ENCODE data around the gene SP100. TPM values are rescaled to one million over a fixed set of nuclear protein-coding genes. Genes with fewer than 3 reads are reported as not detected.
"Not testable (repeated sequence)": the region's sequence is repeated elsewhere in the genome, so short reads cannot be mapped to it uniquely, and the experiment has no call there.

The SP100 gene
- total RNA-seq, 1 experiment from 2014 or later, result 37.2 TPM

DNA sequence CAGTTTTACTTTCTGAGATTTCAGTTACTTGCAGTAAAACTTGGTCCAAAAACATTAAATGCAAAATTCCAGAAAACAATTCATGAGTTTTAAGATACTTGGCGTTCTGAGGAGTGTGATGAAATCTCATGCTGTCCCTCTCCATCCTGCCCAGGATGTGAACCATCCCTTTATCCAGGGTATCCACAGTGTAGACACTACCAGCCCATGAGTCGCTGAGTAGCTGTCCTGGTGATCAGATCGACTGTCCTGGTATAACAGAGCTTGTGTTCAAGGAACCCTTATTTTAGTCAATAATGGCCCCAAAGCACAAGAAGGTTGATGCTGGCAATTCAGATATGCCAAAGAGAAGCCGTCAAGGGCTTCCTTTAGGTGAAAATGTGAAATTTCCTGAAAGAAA, 3.2 kb downstream of the SP100 start:
- DNase-seq (ENCODE audit: low read depth), result no peak

DNA sequence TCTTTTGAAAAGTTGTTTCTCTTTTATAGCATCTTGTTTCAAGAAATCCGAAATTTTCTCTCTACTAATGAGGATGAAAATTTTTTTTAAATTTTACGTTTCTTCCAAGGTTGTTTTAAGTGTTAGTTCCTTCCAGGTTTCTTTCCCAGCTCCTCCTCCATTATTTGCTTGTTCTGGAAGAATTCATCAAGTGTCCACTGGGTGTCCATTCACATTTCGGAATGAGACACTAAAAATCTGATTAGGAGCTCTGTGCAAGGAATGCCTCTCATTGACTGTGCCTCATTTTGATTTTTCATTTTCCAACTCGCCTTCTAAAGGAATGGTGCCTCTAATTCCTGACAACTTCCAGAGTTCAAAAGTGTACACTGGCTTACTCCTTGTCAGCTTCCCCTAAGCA, 6.1 kb downstream of the SP100 start:
- no peak for DNase-seq (ENCODE audit: low read depth)

DNA sequence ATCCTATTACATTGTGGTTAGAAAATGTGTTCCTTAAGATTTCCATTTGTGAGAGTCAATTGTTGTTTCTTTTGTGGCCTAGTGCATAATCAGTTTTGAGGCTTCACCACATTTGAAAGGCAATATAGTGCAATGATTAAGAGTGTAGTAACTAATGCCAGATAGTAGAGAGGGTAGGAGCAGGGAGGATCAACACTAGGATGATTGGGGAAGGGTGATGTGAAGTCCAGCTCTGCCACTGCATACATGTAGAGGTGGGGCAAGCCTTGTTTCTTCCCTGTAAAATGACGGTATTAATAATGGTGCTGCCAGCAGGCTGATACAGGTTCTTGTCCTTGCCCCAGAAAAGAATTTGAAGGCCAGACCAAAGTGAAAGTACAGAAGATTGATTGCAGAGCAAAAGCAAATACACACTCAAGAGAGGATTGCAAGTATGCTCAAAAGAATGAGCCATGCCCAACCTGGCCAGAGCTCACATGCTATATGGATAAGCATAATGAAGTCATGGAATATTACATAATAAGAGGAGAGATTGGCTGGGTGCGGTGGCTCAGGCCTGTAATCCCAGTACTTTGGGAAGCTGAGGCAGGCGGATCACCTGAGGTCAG, 8.0 kb downstream of the SP100 start:
- no peak for DNase-seq (ENCODE audit: low read depth)

DNA sequence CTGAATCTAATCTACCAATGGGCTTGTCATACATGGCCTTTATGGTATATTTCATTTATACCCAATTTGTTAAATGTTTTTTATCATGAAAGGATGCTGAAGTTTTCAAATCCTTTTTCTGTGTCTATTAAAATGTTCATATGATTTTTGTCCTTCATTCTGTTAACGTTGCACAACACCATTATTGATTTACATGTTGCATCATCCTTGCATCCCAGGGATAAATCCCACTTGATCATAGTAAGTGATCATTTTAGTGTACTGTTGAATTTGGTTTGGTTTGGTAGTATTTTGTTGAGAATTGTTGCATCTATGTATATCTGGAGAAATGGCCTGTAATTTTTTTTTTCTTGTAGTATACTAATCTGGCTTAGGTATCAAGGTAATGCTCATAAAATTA, 9.4 kb downstream of the SP100 start:
- DNase-seq (ENCODE audit: low read depth), result no peak

DNA sequence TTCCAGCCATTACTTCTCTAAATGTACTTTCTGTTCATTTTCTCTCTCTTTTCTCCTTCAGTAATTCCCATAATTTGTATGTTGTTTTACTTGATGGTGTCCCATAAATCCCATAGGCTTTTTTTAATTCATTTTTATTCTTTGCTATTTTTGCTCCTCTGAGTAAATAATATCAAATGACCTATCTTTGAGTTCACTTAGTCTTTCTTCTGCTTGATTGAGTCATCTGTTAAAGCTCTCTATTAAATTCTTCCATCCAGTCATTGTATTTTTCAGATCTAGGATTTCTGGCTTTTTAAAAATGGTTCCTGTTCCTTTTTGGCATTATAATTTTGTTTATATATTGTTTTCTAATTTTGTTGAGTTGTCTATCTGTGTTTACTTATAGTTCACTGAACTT, 13.5 kb downstream of the SP100 start:
- DNase-seq (ENCODE audit: low read depth), result no peak

DNA sequence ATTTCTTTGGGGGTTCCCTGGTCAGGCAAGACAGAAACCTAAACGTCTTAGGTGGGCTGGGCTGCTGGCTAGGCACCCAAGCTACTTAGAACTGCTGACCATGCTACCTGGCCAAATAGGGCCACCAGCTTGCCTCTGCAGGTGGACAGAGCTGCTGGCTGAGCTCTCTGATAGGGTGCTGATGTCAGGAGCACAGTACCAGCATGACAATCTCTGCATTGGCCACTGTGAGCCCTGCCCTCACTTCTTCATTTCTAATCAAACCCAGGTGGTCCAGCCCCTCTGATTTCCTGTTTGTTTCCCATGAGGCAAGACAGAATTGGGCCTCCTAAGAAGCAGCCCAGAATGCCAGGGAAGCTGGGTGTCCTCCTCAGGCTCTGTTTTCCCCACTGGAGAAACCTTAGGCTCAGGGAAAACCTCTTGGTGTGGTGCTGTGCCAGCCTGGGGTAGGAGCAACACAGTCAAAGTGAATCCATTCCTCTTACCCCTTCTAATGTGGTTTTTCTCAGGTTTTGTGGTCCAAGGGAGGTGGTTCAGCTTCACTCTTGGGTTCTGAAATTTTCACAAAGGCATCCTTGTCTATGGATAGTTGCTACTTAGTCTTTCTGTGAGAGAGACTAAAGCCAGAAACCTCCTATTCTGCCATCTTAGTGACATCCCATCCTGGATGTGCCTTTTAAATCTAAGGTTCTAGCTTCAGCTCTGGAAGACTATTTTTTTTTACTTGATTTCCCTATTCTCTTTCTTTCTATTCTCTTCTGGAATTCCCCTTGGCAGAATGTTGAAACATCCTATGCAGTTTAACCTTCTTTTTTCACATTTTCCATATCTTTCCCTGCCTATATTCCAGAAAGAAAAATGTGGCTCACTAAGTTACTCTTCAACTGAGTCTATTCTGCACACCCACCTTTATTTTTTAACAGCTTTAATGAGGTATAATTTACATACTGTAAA, 15.2 kb downstream of the SP100 start:
- DNase-seq (ENCODE audit: low read depth), result no peak

DNA sequence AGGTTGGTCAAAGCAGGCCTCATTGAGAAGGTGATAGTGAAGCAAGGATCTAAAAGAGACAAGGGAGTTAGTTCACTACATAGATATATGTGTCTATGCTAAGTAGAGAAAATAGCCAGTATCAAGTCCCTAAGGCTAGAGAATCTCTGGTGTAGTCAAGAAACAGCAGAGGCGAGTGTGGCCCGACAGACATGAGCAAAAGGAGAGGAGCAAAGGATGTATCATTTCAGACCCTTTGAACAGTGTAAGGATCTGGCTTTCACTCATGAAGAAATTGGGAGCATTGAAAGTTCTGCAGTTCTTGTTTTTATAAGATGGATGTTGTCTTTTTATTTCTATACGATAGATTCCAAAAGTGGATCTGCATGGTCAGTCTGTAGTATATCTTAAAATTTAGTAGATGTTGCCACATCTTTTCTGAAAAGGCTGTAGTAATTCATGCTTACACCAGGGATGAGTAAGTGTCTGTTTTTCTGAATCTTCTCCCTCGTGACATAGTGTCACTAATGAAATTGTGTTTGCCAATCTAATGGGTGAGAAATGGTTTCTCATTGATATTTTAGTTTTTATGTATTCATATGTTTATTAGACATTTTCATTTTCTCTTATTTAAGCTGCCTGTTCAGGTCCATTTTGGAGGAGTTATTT, 18.8 kb downstream of the SP100 start:
- DNase-seq (ENCODE audit: low read depth), result no peak

DNA sequence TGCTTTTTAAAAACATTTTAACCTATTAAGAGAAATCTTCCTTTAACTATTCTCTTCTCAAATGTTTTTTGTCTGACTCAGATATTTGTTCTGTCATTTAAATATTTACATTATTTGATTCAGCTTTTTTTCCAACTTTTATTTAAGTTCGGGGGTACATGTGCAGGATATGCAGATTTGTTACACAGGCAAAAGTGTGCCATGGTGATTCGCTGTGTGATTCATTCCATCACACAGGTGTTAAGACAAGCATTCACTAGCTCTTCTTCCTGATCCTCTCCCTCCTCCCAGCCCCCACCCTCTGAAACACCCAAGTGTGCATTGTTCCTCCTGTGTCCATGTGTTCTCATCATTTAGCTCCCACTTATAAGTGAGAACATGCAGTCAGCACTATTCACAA, 19.4 kb downstream of the SP100 start:
- DNase-seq (ENCODE audit: low read depth), result no peak

DNA sequence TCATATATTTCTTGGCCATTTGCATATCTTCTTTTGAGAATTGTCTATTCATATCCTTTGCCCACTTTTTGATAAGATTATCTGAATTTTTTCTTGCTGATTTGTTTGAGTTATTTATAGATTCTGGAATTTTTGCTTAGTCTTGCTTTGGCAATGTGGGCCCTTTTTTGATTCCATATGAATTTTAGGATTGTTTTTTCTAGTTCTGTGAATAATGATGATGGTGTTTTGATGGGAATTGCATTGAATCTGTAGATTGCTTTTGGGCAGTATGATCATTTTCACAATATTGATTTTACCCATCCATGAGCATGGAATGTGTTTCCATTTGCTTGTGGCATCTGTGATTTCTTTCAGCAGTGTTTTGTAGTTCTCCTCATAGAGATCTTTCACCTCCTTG, 23.1 kb downstream of the SP100 start:
- DNase-seq (ENCODE audit: low read depth), result not testable (repeated sequence)

DNA sequence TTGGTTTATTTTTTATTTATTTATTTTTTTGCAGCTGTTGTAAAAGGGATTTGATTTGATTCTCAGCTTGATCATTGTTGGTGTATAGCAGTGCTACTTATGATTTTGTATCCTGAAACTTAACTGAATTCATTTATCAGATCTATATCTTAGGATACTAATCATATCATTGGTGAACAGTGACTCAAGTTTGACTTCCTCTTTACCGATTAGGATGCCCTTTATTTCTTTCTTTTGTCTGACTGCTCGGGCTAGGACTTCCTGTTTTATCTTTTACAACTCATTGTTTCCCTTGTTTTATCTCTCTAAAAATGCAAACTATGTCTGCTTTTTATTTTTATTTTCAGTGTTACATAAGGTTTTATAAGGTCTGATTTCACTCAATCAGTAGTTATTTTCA, 23.6 kb downstream of the SP100 start:
- no peak for DNase-seq (ENCODE audit: low read depth)

DNA sequence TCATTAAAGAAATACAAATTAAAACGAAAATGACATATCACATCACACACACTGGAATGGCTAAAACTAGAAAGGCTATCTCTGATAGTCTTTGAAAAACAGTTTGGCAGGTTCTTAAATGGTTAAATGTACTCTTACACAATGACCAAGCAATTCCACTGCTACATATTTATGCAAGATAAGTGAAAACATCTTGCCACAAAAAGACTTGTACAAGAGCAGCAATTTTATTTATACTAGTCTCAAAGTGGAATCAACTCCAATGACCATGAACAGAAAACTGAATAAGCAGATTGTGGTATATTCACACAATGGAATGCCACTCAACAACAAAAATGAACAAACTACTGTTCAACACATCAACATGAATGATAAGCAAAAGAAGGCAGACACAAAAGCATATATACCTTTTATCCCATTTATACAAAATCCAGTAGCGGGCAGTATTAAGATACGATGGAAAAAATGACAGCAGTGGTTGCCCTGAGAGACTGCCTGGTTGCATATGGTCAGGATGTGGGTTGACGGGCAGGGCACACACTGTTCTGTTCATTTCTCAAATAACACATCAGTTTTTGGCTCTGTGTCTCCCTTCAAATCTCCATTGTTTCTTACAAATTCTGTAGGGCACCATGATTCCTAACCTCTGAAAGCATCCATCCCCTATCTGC, 25.4 kb downstream of the SP100 start:
- no peak for DNase-seq (ENCODE audit: low read depth)

DNA sequence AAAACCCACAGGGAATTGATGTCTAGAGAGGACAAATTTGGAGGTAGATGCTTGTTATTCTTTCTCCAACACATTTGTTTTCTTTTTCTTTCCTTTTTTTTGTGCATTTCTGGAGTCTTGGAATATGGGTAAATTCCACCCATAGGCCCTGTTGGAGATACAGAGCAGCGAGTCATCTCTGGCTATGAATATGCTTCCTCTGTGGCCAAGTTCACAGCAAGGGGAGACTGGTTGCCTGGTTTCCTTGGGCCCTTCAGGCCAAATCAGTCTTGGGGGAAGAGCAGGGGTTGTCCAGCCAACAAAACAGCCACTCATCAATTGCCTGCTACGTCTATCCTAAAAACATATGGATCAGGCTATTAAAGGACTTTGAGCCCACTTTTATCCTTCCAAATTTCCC, 27.5 kb downstream of the SP100 start:
- peak; percentile 36 for DNase-seq (ENCODE audit: low read depth)

DNA sequence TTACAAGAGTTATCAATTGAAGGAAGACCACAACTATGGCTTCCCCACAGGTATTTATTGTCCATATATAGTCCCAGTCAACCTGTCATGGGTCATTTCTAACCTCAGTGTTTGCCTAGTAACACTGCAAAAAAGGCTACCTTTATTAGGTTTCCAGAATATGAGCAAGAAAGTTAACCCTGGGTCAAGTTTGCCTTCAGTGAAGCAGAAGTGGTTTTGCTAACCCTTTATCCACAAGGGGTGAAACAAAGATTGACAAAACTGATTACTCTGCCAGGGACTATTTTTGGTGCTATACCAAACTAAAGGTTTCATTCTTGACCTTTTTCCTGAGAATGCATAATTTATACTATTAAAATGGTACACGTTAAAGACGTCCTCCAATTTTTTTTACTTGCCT, 28.8 kb downstream of the SP100 start:
- DNase-seq (ENCODE audit: low read depth), result no peak

DNA sequence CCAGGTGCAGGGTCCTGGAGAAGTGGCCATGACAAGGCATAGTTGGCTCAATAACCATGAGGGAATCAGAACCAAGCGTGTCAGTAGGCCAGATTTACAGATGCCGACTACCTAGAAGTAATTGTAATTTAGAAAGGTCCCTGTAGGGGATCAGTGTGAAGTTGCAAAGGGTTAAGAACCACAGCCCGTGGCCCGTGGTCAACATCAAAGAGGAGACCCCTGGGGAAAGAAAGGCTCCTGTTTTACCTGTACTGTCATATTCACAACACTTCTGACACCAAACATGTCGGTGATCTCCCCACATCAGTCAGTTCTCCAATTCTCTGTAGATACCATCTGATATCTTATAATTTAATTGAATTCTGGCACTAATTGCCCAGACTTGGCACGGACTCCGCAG, 31.0 kb downstream of the SP100 start:
- no peak for DNase-seq (ENCODE audit: low read depth)

DNA sequence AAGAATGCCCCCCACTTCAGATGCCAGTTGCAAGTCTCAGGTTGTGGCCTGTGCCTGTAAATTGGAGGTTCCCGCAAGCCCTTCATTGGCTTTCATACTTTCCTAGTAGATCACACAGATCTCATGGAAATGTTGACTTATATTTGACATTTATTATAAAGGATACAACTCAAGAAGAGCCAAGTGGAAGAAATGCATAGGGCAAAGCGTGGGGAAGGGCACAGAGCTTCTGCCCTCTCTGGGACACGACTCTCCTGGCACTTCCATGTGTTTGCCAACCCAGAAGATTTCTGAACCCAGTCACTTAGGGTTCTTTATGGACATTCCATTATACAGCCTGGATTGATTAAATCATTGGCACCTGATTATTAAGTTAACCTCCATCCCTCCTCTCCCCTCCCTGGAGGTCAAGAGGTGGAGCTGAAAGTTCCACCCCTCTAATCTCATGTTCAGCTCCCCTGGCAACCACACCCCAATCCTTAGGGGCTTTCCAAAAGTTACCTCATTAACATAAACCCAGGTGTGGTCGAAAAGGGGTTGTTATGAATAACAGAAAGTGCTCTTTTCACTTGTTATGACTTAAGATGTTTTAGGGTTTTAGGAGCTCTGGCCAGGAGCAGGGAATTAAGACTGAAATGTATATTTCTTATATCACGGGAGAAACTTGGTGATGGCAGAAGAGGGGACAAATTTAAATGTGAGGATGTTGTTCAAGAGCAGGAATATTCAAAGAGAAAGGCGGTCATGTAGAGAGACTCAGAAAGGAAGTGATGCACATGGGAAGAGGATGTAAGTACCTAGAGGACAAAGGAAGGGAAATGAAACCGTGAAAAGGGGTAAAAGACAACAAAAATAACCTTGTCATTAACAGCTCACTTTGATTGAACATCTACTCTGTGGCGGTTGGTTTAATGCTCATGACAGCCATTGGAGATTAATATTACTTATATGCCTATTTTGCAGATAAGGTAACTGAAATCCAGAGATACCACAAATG, 31.8 kb downstream of the SP100 start:
- no peak for DNase-seq (ENCODE audit: low read depth)

DNA sequence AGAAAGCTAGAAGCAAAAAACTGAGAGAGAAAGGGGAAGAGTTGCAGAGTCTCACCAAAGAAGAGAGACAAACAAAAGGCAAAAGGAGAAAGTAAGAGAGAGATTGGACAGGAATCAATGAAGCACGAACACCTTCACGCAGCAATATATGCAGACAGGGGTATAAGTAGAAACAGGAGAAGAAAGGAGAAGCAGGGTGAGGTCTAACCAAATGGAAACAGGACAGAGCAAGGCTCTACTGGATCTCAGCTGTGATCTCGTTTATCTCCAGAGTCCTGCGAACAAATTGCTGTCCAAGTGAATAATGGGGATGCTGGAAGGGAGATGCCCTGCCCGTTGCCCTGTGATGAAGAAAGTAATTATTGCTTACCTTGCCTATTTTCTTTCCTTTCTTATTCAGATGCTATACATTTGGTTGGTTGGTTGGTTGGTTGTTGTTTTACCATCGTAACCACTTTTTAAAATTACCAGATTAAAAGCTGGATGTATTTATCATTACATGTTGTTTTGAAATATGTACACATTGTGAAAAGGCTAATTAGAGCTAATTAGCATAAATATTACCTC, 34.0 kb downstream of the SP100 start:
- DNase-seq (ENCODE audit: low read depth), result no peak

DNA sequence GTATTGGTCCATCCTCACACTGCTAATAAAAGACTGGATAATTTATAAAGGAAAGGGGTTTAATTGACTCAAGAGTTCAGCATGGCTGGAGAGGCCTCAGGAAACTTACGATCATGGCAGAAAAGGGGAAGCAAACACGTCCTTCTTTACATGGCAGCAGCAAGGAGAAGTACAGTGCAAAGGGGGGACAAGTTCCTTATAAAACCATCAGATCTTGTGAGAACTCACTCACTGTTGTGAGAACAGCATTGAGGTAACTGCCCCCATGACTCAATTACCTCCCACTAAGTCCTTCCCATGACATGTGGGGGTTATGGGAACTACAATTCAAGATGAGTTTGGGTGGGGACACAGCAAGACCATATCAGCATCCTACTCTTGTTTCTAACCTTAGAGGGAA, 37.0 kb downstream of the SP100 start:
- DNase-seq (ENCODE audit: low read depth), result no peak

DNA sequence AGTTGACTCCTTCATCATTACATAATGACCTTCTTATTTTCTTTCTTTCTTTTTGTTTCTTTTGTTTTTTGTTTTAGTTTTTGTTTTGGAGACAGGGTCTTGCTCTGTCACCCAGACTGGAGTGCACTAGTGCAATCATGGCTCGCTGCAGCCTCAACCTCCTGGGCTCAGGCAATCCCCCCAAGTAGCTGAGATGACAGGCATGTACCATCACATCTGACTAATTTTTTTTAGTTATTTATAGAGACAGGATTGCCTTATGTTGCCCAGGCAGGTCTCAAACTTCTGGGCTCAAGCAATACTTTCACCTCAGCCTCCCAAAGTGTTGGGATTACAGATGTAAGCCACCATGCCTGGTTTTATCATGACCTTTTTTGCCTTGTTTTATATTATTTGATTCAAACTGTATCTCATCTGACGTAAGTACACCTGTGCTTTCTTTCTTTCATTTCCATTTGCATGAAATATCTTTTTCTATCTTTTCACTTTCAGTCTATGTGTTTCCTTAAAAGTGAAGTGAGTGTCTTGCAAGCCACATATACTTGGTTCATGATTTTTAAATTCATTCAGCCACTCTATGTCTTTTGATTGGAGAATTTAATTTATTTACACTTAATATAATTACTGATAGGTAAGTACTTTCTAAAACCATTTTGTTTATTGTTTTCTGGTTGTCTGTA, 39.1 kb downstream of the SP100 start:
- DNase-seq (ENCODE audit: low read depth), result no peak

DNA sequence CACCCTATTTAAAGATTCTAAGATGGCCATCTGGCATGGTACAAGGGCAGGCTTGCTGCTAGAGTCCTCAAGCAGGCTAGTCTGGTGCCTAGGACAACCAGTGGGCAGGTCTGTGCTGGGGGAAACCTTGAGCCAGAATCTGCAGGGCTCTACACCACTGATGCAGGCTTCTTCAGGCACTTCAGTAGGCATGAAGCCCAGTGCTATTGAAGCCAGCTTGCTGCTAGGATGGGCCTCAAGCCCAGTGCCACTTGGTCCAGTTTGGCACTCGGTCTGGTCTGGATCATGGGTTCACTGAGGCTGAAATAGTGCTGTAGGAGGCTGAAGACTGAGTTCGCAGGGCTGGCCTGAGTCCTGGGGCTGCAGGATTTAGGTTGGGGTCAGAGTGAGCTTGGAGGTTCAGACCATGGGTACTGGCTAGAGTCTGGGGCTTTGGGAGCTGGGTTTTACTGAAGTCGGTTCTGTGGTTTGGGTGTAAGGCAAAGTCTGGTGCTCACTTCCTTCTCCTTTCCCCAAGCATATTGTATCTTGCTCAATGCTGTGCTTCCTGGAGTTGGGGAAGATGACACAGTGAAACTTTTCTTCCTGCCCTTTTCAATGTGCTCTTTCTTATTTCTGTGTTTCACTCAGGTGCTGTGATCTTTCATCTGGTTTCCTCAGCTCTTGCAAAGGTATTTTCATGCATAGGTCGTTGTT, 41.2 kb downstream of the SP100 start:
- no peak for DNase-seq (ENCODE audit: low read depth)

DNA sequence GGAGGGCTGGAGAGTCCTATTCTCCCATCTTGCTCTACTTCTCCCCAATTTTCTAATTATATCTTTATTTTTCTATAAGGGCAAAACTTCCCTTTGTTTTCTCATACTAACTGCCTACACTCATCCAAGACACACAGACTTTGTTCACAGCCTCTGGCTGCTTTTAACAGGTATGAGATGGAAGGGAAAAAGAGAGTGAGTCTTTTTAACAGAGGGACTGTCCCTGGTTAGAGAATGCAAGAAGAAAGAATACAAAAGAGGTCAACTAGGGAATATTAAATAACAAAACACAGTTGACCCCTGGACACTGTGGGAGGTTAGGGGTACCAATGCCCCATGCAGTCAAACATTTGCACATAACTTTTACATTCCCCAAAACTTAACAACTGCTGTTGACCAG, 41.8 kb downstream of the SP100 start:
- no peak for DNase-seq (ENCODE audit: low read depth)

Data from Daoy (cell line).